Neutrophil (primary cell): ENCODE measurements around the gene DPYD.

ENCODE experiments used
- H3K27ac ChIP-seq: fragments of 200-600 bp; sonication (generic); 2 replicates; pipeline ENCODE4 v1.5.1; 2016; ENCODE audit warnings: mild to moderate bottlenecking, moderate library complexity
- H3K27me3 ChIP-seq: fragments of 200-600 bp; sonication (generic); 2 replicates; pipeline ENCODE4 v1.6.0; 2016; ENCODE audit warnings: mild to moderate bottlenecking
- H3K36me3 ChIP-seq: fragments of 200-600 bp; sonication (generic); 2 replicates; pipeline ENCODE4 v1.5.1; 2017
- H3K4me1 ChIP-seq, 2 experiments: fragments of 200-600 bp in 1 of 2; sonication (generic) in 1 of 2; 1 replicate in 1 of 2; 2 replicates in 1 of 2; pipeline versions ENCODE4 v1.5.1 to v1.6.1; 2013 to 2016; ENCODE audit warnings: low read depth in 1 of 2, low read length in 1 of 2, mild to moderate bottlenecking in 1 of 2, moderate library complexity in 1 of 2; ENCODE audit not compliant: control insufficient read depth in 1 of 2, insufficient read depth in 1 of 2
- H3K4me3 ChIP-seq, 2 experiments: fragments of 200-600 bp in 1 of 2; sonication (generic) in 1 of 2; 1 replicate in 1 of 2; 2 replicates in 1 of 2; pipeline ENCODE4 v1.5.1; 2013 to 2016; ENCODE audit warnings: low read depth in 1 of 2, low read length in 1 of 2, mild to moderate bottlenecking in 1 of 2, moderate library complexity in 1 of 2
- H3K9me3 ChIP-seq: fragments of 200-600 bp; sonication (generic); 2 replicates; pipeline ENCODE4 v1.5.1; 2016
- TF ChIP-seq, protein P1 (sequence below): fragments of 200-600 bp; sonication (generic); IDR thresholded peaks from 2 replicates; pipeline ENCODE4 v1.5.1; 2016; ENCODE audit warnings: antibody characterized with exemption

The DPYD gene

GRCh38 chr1:97378596-97378995 is 542.2 kb downstream of the DPYD start:
- TF ChIP-seq, protein P1, sequence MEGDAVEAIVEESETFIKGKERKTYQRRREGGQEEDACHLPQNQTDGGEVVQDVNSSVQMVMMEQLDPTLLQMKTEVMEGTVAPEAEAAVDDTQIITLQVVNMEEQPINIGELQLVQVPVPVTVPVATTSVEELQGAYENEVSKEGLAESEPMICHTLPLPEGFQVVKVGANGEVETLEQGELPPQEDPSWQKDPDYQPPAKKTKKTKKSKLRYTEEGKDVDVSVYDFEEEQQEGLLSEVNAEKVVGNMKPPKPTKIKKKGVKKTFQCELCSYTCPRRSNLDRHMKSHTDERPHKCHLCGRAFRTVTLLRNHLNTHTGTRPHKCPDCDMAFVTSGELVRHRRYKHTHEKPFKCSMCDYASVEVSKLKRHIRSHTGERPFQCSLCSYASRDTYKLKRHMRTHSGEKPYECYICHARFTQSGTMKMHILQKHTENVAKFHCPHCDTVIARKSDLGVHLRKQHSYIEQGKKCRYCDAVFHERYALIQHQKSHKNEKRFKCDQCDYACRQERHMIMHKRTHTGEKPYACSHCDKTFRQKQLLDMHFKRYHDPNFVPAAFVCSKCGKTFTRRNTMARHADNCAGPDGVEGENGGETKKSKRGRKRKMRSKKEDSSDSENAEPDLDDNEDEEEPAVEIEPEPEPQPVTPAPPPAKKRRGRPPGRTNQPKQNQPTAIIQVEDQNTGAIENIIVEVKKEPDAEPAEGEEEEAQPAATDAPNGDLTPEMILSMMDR = no peak
- Histone ChIP-seq H3K27me3 (no peaks in the 10 kb centered on the region), H3K4me1 (no peaks in the 10 kb centered on the region), H3K4me3 (no peak overlapping the region), H3K27ac (no peak overlapping the region), H3K36me3 (peaks cover 13% of the 10 kb centered on the region), H3K9me3 (no peaks in the 10 kb centered on the region)

DNA sequence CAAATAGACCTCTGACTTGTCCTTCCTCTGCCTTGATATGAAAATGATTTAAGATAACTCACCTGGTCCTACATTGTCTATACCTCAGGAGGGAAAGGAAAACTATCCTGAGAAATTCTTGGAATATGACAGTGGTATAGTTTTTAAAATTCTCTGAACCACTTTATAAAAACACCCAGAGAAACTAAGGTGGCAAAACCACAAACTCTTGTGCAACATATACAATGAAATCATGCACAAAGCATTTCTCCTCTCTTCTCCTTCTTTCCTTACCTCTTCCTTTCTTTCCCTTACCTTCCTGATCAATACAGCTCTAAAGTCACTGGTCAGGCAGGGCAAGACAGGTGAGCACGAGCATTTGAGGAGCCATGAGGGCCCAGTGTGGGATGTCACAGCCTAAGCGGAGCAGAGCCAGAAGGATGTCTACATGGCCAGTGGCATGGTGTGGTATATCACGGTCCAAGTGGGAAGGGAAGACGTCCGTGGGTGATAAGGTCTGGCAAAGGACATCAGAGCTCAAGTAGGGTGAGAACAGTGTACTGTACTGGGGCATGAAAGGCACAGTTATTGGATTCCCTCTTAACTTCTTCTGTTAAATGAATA is 543.3 kb downstream of the DPYD start:
- peaks cover 17% of the 10 kb centered on the region for H3K36me3 ChIP-seq
- TF ChIP-seq, protein P1 = no peak
- no peak overlapping the region for H3K27ac ChIP-seq
- H3K9me3 ChIP-seq = no peaks in the 10 kb centered on the region
- H3K4me3 ChIP-seq = no peak overlapping the region
- H3K27me3 ChIP-seq = no peaks in the 10 kb centered on the region
- no peaks in the 10 kb centered on the region for H3K4me1 ChIP-seq

DNA sequence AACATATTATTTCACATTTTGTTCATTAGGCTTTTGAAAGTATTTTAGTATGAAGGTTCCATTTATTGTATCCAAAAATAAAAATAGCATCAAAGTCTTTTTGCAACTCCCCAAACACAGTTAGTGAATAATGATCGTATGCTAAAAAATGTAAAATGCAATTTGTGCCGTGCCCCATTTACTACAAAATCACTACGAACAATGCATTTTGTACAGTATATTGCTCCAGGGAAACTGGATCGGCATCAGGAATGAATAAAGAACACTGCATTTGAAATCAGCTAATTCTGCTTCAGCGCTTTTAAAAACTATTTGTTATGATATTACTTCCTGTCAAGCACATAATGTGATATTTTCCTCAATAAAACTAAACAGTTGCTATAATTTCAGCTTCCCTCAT is 547.8 kb downstream of the DPYD start:
- Histone ChIP-seq H3K27me3 (no peaks in the 10 kb centered on the region), H3K27ac (no peak overlapping the region), H3K9me3 (no peaks in the 10 kb centered on the region), H3K4me3 (no peak overlapping the region), H3K4me1 (no peaks in the 10 kb centered on the region), H3K36me3 (peaks cover 5% of the 10 kb centered on the region)
- TF ChIP-seq, protein P1 = no peak

- H3K9me3 ChIP-seq = no peaks in the 10 kb centered on the region
- peaks cover 4% of the 10 kb centered on the region for H3K36me3 ChIP-seq
- TF ChIP-seq, protein P1 = no peak
These were observed 548.3 kb downstream of the DPYD start for GRCh38 chr1:97372531-97372930.

GRCh38 chr1:97368296-97368695 is 552.5 kb downstream of the DPYD start:
- Histone ChIP-seq H3K36me3 (peaks cover 8% of the 10 kb centered on the region), H3K9me3 (no peaks in the 10 kb centered on the region), H3K4me1 (no peaks in the 10 kb centered on the region), H3K27ac (no peak overlapping the region), H3K4me3 (no peak overlapping the region), H3K27me3 (no peaks in the 10 kb centered on the region)
- TF ChIP-seq, protein P1 = no peak

More at GRCh38 chr1:97372531-97372930, 548.3 kb downstream of the DPYD start:
- H3K4me3 ChIP-seq = no peak overlapping the region
- no peaks in the 10 kb centered on the region for H3K4me1 ChIP-seq
- no peaks in the 10 kb centered on the region for H3K27me3 ChIP-seq
- H3K27ac ChIP-seq = no peak overlapping the region
